ENCODE data around the gene IMMP2L.

The IMMP2L gene

DNA sequence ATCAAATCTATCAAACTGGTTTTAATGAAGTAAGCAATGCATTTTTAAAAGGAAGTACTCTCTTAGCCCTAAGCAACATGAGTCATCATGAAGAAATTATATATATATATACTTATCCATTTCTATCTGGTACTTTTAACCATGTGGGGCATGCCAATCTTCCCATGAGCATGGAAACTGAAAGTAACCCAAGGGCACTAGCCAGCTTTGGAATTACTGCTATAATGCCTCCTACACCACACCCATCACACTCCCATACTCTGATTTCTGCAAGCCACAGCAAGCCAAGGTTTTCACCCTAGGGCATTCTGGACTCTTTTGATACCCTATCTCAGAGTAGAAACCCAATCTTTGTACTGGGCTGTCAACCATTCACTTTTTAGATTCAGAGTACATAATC is 204.6 kb downstream of the IMMP2L start:
- TF ChIP-seq, protein P1, sequence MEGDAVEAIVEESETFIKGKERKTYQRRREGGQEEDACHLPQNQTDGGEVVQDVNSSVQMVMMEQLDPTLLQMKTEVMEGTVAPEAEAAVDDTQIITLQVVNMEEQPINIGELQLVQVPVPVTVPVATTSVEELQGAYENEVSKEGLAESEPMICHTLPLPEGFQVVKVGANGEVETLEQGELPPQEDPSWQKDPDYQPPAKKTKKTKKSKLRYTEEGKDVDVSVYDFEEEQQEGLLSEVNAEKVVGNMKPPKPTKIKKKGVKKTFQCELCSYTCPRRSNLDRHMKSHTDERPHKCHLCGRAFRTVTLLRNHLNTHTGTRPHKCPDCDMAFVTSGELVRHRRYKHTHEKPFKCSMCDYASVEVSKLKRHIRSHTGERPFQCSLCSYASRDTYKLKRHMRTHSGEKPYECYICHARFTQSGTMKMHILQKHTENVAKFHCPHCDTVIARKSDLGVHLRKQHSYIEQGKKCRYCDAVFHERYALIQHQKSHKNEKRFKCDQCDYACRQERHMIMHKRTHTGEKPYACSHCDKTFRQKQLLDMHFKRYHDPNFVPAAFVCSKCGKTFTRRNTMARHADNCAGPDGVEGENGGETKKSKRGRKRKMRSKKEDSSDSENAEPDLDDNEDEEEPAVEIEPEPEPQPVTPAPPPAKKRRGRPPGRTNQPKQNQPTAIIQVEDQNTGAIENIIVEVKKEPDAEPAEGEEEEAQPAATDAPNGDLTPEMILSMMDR (IDR thresholded peaks at IDR 0.05) = no peak
- Histone ChIP-seq H3K27ac (no peak overlapping the region), H3K4me3 (ENCODE audit: low read depth in 1 of 2, low read length in 1 of 2) (no peak overlapping the region), H3K4me1 (ENCODE audit: control insufficient read depth in 1 of 2, insufficient read depth in 1 of 2, low read depth in 1 of 2, low read length in 1 of 2) (no peaks in the 10 kb centered on the region), H3K27me3 (no peaks in the 10 kb centered on the region), H3K9me3 (no peaks in the 10 kb centered on the region), H3K36me3 (no peaks in the 10 kb centered on the region)

DNA sequence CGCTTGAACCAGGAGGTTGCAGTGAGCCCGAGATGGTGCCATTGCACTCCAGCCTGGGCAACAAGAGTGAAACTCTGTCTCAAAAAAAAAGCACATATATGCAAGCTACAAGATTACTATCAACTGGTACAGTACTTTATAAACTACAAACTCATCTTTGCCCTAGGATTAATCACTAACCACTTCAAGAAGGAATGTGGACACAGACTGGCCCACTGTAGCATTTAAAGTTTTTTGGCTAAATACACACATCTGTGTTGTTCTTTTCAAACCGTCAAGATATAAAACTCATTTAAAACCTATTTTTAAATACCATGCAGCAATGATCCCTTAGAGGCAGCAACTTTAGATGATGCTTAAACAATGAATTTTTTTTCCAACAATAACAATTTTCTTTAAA is 205.4 kb downstream of the IMMP2L start:
- H3K36me3 ChIP-seq = no peaks in the 10 kb centered on the region
- H3K4me1 ChIP-seq (ENCODE audit: control insufficient read depth in 1 of 2, insufficient read depth in 1 of 2, low read depth in 1 of 2, low read length in 1 of 2) = no peaks in the 10 kb centered on the region
- no peak overlapping the region for H3K27ac ChIP-seq
- no peak overlapping the region for H3K4me3 ChIP-seq (ENCODE audit: low read depth in 1 of 2, low read length in 1 of 2)
- TF ChIP-seq, protein P1 (IDR thresholded peaks at IDR 0.05) = no peak
- H3K9me3 ChIP-seq = no peaks in the 10 kb centered on the region
- H3K27me3 ChIP-seq = no peaks in the 10 kb centered on the region

DNA sequence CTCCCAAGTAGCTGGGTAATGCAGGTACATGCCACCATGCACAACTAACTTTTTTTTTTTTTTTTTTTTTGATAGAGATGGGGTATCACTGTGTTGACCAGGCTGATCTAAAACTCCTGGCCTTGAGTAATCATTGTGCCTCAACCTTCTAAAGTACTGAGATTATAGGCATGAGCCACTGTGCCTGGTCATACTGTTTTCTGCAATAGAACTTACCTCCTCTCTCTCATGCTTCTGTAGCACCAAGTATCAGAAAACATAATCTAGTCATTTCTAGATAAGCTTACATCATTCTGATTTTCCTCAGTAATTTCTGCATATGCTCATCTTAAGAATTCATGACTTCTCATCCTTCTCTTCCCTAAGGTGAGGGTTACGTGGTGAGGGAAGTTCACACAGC is 210.0 kb downstream of the IMMP2L start:
- H3K27ac ChIP-seq = no peak overlapping the region
- no peaks in the 10 kb centered on the region for H3K36me3 ChIP-seq
- no peak overlapping the region for H3K4me3 ChIP-seq (ENCODE audit: low read depth in 1 of 2, low read length in 1 of 2)
- no peaks in the 10 kb centered on the region for H3K9me3 ChIP-seq
- H3K4me1 ChIP-seq (ENCODE audit: control insufficient read depth in 1 of 2, insufficient read depth in 1 of 2, low read depth in 1 of 2, low read length in 1 of 2) = no peaks in the 10 kb centered on the region
- H3K27me3 ChIP-seq = no peaks in the 10 kb centered on the region
- TF ChIP-seq, protein P1 (IDR thresholded peaks at IDR 0.05) = no peak

DNA sequence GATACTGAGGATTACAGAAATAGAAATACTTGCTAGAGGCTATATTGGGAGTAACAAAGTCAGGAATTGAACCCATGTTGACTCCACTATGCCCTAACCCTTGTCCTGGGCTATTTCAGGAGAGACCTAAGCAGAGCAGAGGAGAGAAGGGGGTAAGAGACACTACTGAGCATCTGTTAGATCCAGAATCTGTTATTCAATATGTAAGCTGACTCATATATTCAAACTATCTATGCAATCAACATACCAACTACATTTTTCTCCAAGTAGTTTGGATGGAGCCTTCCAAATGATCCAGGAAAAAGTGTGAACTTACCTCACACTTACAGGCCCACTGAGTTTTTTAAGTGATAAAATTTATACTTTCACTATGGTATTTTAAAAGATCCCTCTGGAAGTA is 216.1 kb downstream of the IMMP2L start:
- Histone ChIP-seq H3K27me3 (no peaks in the 10 kb centered on the region), H3K4me1 (ENCODE audit: control insufficient read depth in 1 of 2, insufficient read depth in 1 of 2, low read depth in 1 of 2, low read length in 1 of 2) (no peaks in the 10 kb centered on the region), H3K36me3 (no peaks in the 10 kb centered on the region), H3K9me3 (no peaks in the 10 kb centered on the region), H3K27ac (no peak overlapping the region), H3K4me3 (ENCODE audit: low read depth in 1 of 2, low read length in 1 of 2) (no peak overlapping the region)
- TF ChIP-seq, protein P1 (IDR thresholded peaks at IDR 0.05) = no peak

DNA sequence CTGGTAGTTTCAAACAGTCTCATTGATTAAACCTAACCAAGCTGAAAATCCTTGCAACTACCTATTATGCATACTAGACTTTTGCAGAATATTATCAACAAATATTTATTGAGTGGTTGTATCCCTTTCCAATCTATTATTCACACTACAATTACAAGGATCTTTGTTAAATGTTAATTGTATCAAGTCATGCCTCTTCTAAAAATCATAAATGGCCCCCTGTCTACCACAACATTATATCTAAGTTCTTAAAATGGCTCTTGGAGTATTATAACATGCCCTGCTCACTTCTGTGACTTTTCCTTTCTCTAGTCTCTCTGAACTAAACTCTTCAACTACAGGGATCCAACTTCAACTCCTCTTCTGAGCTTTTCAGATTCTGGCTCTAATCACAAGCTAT is 219.3 kb downstream of the IMMP2L start:
- H3K4me1 ChIP-seq (ENCODE audit: control insufficient read depth in 1 of 2, insufficient read depth in 1 of 2, low read depth in 1 of 2, low read length in 1 of 2) = no peaks in the 10 kb centered on the region
- no peak overlapping the region for H3K4me3 ChIP-seq (ENCODE audit: low read depth in 1 of 2, low read length in 1 of 2)
- no peak overlapping the region for H3K27ac ChIP-seq
- no peaks in the 10 kb centered on the region for H3K9me3 ChIP-seq
- H3K36me3 ChIP-seq = no peaks in the 10 kb centered on the region
- TF ChIP-seq, protein P1 (IDR thresholded peaks at IDR 0.05) = no peak
- H3K27me3 ChIP-seq = no peaks in the 10 kb centered on the region

DNA sequence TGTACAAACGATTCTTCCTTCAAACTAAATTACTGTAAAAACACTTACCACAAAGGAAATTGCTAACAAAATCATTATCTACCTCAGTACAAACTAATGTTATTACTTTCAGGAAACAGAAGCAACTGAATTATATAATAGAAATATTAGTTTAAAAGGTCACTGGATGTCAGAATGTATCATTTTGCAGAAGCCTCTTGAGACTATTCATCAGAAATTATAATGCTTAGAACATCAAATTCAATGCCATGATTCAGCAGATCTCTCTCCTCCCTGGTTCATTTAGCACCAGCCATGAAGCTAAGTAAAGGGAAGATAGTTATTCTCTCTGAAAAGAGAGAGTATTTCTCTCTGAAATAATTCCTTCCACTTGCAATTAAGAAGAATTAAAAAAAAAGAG is 223.3 kb downstream of the IMMP2L start:
- Histone ChIP-seq H3K4me1 (ENCODE audit: control insufficient read depth in 1 of 2, insufficient read depth in 1 of 2, low read depth in 1 of 2, low read length in 1 of 2) (no peaks in the 10 kb centered on the region), H3K9me3 (no peaks in the 10 kb centered on the region), H3K27me3 (no peaks in the 10 kb centered on the region), H3K36me3 (no peaks in the 10 kb centered on the region), H3K27ac (no peak overlapping the region), H3K4me3 (ENCODE audit: low read depth in 1 of 2, low read length in 1 of 2) (no peak overlapping the region)
- TF ChIP-seq, protein P1 (IDR thresholded peaks at IDR 0.05) = no peak
